Measurements from ENCODE around the gene CAMKMT. TPM values are rescaled to one million over a fixed set of nuclear protein-coding genes. Genes with fewer than 3 reads are reported as not detected.

The CAMKMT gene
- total and polyA plus RNA-seq, 2 experiments from 2014 or later: 26.5 to 29.5 TPM

DNA sequence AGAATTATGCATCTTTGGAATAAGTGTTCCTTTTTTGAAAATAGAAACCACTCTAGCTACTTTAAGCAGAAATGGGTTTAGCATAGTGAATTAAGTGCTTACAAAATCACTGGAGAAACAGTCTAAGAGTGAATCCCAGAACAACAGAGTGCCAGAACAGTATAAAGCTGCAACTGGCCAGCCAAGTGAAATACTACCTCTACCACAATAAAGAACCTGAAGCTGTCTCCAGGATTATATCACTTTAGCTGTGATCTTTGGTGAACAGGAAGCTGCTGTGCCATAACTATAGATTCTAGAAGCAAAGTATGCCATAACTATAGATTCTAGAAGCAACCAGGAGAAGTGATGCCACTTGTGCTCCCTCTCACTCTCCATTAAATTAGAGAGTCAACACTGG lies 7.6 kb downstream of the CAMKMT start (continued):
- TF ChIP-seq, protein P1, sequence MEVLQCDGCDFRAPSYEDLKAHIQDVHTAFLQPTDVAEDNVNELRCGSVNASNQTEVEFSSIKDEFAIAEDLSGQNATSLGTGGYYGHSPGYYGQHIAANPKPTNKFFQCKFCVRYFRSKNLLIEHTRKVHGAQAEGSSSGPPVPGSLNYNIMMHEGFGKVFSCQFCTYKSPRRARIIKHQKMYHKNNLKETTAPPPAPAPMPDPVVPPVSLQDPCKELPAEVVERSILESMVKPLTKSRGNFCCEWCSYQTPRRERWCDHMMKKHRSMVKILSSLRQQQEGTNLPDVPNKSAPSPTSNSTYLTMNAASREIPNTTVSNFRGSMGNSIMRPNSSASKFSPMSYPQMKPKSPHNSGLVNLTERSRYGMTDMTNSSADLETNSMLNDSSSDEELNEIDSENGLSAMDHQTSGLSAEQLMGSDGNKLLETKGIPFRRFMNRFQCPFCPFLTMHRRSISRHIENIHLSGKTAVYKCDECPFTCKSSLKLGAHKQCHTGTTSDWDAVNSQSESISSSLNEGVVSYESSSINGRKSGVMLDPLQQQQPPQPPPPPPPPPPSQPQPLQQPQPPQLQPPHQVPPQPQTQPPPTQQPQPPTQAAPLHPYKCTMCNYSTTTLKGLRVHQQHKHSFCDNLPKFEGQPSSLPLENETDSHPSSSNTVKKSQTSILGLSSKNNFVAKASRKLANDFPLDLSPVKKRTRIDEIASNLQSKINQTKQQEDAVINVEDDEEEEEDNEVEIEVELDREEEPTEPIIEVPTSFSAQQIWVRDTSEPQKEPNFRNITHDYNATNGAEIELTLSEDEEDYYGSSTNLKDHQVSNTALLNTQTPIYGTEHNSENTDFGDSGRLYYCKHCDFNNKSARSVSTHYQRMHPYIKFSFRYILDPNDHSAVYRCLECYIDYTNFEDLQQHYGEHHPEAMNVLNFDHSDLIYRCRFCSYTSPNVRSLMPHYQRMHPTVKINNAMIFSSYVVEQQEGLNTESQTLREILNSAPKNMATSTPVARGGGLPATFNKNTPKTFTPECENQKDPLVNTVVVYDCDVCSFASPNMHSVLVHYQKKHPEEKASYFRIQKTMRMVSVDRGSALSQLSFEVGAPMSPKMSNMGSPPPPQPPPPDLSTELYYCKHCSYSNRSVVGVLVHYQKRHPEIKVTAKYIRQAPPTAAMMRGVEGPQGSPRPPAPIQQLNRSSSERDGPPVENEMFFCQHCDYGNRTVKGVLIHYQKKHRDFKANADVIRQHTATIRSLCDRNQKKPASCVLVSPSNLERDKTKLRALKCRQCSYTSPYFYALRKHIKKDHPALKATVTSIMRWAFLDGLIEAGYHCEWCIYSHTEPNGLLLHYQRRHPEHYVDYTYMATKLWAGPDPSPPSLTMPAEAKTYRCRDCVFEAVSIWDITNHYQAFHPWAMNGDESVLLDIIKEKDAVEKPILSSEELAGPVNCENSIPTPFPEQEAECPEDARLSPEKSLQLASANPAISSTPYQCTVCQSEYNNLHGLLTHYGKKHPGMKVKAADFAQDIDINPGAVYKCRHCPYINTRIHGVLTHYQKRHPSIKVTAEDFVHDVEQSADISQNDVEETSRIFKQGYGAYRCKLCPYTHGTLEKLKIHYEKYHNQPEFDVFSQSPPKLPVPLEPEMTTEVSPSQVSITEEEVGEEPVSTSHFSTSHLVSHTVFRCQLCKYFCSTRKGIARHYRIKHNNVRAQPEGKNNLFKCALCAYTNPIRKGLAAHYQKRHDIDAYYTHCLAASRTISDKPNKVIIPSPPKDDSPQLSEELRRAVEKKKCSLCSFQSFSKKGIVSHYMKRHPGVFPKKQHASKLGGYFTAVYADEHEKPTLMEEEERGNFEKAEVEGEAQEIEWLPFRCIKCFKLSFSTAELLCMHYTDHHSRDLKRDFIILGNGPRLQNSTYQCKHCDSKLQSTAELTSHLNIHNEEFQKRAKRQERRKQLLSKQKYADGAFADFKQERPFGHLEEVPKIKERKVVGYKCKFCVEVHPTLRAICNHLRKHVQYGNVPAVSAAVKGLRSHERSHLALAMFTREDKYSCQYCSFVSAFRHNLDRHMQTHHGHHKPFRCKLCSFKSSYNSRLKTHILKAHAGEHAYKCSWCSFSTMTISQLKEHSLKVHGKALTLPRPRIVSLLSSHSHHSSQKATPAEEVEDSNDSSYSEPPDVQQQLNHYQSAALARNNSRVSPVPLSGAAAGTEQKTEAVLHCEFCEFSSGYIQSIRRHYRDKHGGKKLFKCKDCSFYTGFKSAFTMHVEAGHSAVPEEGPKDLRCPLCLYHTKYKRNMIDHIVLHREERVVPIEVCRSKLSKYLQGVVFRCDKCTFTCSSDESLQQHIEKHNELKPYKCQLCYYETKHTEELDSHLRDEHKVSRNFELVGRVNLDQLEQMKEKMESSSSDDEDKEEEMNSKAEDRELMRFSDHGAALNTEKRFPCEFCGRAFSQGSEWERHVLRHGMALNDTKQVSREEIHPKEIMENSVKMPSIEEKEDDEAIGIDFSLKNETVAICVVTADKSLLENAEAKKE (CRISPR knock-in tag; IDR thresholded peaks at IDR 0.05): no peak
- TF ChIP-seq NANOG (IDR thresholded peaks at IDR 0.05; ENCODE audit: borderline replicate concordance): no peak
- TF ChIP-seq, protein P2, sequence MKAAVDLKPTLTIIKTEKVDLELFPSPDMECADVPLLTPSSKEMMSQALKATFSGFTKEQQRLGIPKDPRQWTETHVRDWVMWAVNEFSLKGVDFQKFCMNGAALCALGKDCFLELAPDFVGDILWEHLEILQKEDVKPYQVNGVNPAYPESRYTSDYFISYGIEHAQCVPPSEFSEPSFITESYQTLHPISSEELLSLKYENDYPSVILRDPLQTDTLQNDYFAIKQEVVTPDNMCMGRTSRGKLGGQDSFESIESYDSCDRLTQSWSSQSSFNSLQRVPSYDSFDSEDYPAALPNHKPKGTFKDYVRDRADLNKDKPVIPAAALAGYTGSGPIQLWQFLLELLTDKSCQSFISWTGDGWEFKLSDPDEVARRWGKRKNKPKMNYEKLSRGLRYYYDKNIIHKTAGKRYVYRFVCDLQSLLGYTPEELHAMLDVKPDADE (IDR thresholded peaks at IDR 0.05): no peak
- TF ChIP-seq CREB1 (CRISPR knock-in tag; IDR thresholded peaks at IDR 0.05; ENCODE audit: low read depth): no peak

DNA sequence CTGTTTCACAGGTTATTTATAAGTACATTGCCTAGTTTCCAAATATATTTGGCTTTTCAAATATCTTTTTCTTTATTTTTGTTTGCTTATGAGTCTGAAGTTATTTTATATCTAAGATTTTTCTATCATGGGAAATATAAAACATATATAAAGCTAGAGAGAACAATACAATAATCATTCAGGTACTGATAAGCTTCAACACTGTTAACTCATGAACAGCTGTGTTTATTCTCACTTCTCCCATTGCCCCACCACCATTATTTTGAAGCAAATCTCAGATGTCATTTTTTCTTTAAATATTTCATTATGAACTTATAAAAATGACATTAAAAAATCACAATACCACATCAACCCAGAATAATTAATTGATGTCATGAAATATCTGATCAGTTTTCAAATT lies 9.7 kb downstream of the CAMKMT start:
- no peaks in the 10 kb centered on the region for H3K9me2 ChIP-seq (ENCODE audit: insufficient read depth)
- Mint-ChIP-seq H3K27ac (no peak overlapping the region; the same call in 1 of the 2 replicates), H3K9me3 (no peaks in the 10 kb centered on the region), H3K4me1 (peaks cover 12% of the 10 kb centered on the region), H3K4me3 (no peak overlapping the region), H3K36me3 (ENCODE audit: low read depth) (no peaks in the 10 kb centered on the region), H3K27me3 (ENCODE audit: insufficient read depth, low read depth, poor library complexity) (no peaks in the 10 kb centered on the region)
- H3K4me3 ChIP-seq: no peak overlapping the region
- peaks cover 45% of the 10 kb centered on the region for H3K79me2 ChIP-seq (replicated peaks; ENCODE audit: insufficient read depth)
- H3F3A ChIP-seq (replicated peaks; ENCODE audit: low read depth): no peaks in the 10 kb centered on the region
- no peak overlapping the region for H3K4me2 ChIP-seq
- peaks cover 5% of the 10 kb centered on the region for H3K4me1 ChIP-seq (ENCODE audit: insufficient read depth)
- no peak overlapping the region for H2AFZ ChIP-seq
- no peaks in the 10 kb centered on the region for H3K36me3 ChIP-seq (ENCODE audit: insufficient read depth)
- ATAC-seq: no peak
- no peaks in the 10 kb centered on the region for H3K27me3 ChIP-seq (ENCODE audit: insufficient read depth)
- no peak overlapping the region for H3K27ac ChIP-seq (ENCODE audit: low read depth)
- no peaks in the 10 kb centered on the region for H4K20me1 ChIP-seq (replicated peaks; ENCODE audit: insufficient read depth)
- DNase-seq (ENCODE audit: low spot score): no peak
- TF ChIP-seq, protein P3, sequence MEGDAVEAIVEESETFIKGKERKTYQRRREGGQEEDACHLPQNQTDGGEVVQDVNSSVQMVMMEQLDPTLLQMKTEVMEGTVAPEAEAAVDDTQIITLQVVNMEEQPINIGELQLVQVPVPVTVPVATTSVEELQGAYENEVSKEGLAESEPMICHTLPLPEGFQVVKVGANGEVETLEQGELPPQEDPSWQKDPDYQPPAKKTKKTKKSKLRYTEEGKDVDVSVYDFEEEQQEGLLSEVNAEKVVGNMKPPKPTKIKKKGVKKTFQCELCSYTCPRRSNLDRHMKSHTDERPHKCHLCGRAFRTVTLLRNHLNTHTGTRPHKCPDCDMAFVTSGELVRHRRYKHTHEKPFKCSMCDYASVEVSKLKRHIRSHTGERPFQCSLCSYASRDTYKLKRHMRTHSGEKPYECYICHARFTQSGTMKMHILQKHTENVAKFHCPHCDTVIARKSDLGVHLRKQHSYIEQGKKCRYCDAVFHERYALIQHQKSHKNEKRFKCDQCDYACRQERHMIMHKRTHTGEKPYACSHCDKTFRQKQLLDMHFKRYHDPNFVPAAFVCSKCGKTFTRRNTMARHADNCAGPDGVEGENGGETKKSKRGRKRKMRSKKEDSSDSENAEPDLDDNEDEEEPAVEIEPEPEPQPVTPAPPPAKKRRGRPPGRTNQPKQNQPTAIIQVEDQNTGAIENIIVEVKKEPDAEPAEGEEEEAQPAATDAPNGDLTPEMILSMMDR (conservative IDR thresholded peaks at IDR 0.05; ENCODE audit: low read depth in 2 of 2): no peak
- TF ChIP-seq ZNF331 (CRISPR knock-in tag; IDR thresholded peaks at IDR 0.05; ENCODE audit: low read depth) (no peak), CREB1 (CRISPR knock-in tag; IDR thresholded peaks at IDR 0.05; ENCODE audit: low read depth) (no peak), JUNB (IDR thresholded peaks at IDR 0.05; ENCODE audit: unreplicated experiment) (no peak), EZH2phosphoT487 (IDR thresholded peaks at IDR 0.05; ENCODE audit: unreplicated experiment) (no peak), POLR2AphosphoS5 (IDR thresholded peaks at IDR 0.05; ENCODE audit: low read depth) (no peak)
- TF ChIP-seq, protein P4, sequence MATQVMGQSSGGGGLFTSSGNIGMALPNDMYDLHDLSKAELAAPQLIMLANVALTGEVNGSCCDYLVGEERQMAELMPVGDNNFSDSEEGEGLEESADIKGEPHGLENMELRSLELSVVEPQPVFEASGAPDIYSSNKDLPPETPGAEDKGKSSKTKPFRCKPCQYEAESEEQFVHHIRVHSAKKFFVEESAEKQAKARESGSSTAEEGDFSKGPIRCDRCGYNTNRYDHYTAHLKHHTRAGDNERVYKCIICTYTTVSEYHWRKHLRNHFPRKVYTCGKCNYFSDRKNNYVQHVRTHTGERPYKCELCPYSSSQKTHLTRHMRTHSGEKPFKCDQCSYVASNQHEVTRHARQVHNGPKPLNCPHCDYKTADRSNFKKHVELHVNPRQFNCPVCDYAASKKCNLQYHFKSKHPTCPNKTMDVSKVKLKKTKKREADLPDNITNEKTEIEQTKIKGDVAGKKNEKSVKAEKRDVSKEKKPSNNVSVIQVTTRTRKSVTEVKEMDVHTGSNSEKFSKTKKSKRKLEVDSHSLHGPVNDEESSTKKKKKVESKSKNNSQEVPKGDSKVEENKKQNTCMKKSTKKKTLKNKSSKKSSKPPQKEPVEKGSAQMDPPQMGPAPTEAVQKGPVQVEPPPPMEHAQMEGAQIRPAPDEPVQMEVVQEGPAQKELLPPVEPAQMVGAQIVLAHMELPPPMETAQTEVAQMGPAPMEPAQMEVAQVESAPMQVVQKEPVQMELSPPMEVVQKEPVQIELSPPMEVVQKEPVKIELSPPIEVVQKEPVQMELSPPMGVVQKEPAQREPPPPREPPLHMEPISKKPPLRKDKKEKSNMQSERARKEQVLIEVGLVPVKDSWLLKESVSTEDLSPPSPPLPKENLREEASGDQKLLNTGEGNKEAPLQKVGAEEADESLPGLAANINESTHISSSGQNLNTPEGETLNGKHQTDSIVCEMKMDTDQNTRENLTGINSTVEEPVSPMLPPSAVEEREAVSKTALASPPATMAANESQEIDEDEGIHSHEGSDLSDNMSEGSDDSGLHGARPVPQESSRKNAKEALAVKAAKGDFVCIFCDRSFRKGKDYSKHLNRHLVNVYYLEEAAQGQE (IDR thresholded peaks at IDR 0.05; ENCODE audit: unreplicated experiment): no peak

All from GM23338 (cell line).